ENCODE measurements around the gene GRAP2. TPM values are rescaled to one million over a fixed set of nuclear protein-coding genes. Genes with fewer than 3 reads are reported as not detected.

GRAP2 gene
- total RNA-seq, 1 donor from 2014 or later: 0.24 TPM

GRCh38 chr22:39967996-39968972 lies 67.4 kb downstream of the GRAP2 start:
- peaks cover 39% of the 10 kb centered on the region for H3K27me3 Mint-ChIP-seq
- H3K27ac Mint-ChIP-seq: peak overlapping the region; percentile 25
- TF ChIP-seq CTCF (conservative IDR thresholded peaks at IDR 0.05): no peak
- H3K4me3 Mint-ChIP-seq: peak overlapping the region; percentile 42
- H3K36me3 Mint-ChIP-seq: no peaks in the 10 kb centered on the region
- no peaks in the 10 kb centered on the region for H3K9me3 Mint-ChIP-seq
- DNase-seq (ENCODE audit: extremely low spot score, unreplicated experiment): no peak
- H3K4me1 Mint-ChIP-seq (ENCODE audit: unreplicated experiment): peaks cover 22% of the 10 kb centered on the region

GRCh38 chr22:39970742-39971141 lies 69.9 kb downstream of the GRAP2 start:
- Mint-ChIP-seq H3K4me1 (ENCODE audit: unreplicated experiment) (peaks cover 22% of the 10 kb centered on the region), H3K4me3 (no peak overlapping the region)

GRCh38 chr22:39972641-39973040 lies 71.8 kb downstream of the GRAP2 start:
- no peak for TF ChIP-seq CTCF (conservative IDR thresholded peaks at IDR 0.05)
- Mint-ChIP-seq H3K9me3 (no peaks in the 10 kb centered on the region), H3K4me1 (ENCODE audit: unreplicated experiment) (peaks cover 18% of the 10 kb centered on the region), H3K27me3 (peaks cover 58% of the 10 kb centered on the region), H3K36me3 (no peaks in the 10 kb centered on the region), H3K4me3 (no peak overlapping the region), H3K27ac (no peak overlapping the region)
- no peak for DNase-seq (ENCODE audit: extremely low spot score, unreplicated experiment)

More at GRCh38 chr22:39970742-39971141, 69.9 kb downstream of the GRAP2 start:
- Mint-ChIP-seq H3K36me3 (no peaks in the 10 kb centered on the region), H3K9me3 (no peaks in the 10 kb centered on the region), H3K27me3 (peaks cover 47% of the 10 kb centered on the region), H3K27ac (no peak overlapping the region)
- TF ChIP-seq CTCF (conservative IDR thresholded peaks at IDR 0.05): no peak
- no peak for DNase-seq (ENCODE audit: extremely low spot score, unreplicated experiment)

GRCh38 chr22:39973656-39974055 lies 72.8 kb downstream of the GRAP2 start:
- Mint-ChIP-seq H3K36me3 (no peaks in the 10 kb centered on the region), H3K27me3 (peaks cover 54% of the 10 kb centered on the region), H3K4me1 (ENCODE audit: unreplicated experiment) (peaks cover 11% of the 10 kb centered on the region), H3K27ac (no peak overlapping the region), H3K4me3 (no peak overlapping the region), H3K9me3 (no peaks in the 10 kb centered on the region)
- no peak for TF ChIP-seq CTCF (conservative IDR thresholded peaks at IDR 0.05)
- no peak for DNase-seq (ENCODE audit: extremely low spot score, unreplicated experiment)

GRCh38 chr22:39974065-39974464 lies 73.2 kb downstream of the GRAP2 start:
- Mint-ChIP-seq H3K27me3 (peaks cover 54% of the 10 kb centered on the region), H3K9me3 (no peaks in the 10 kb centered on the region), H3K36me3 (no peaks in the 10 kb centered on the region), H3K27ac (no peak overlapping the region), H3K4me3 (no peak overlapping the region), H3K4me1 (ENCODE audit: unreplicated experiment) (peaks cover 7% of the 10 kb centered on the region)
- no peak for DNase-seq (ENCODE audit: extremely low spot score, unreplicated experiment)
- TF ChIP-seq CTCF (conservative IDR thresholded peaks at IDR 0.05): no peak

All from type B pancreatic cell (in vitro differentiated cells).